ENCODE data around the gene RGS3. TPM values are rescaled to one million over a fixed set of nuclear protein-coding genes. Genes with fewer than 3 reads are reported as not detected.

RGS3 gene
- total RNA-seq, 4 donors from 2014 or later, result 10.5 to 18.2 (median 12.8) TPM

GRCh38 chr9:113580041-113580953 lies 116.8 kb downstream of the RGS3 start:
- intact Hi-C loops (cut with DNase I; ENCODE audit: low total_unique reads), result no loop called here
- no peak for TF ChIP-seq CTCF (IDR thresholded peaks at IDR 0.05)
- no peak for TF ChIP-seq POLR2A (IDR thresholded peaks at IDR 0.05)
- 43 to 49% methylated on average over 8 to 12 of the region's 12 CpGs for WGBS, 2 donors
- no peak overlapping the region for H3K4me3 ChIP-seq (ENCODE audit: low read depth, poor library complexity, severe bottlenecking)
- peak; percentile 88 to 96 for DNase-seq (ENCODE audit: low spot score in 2 of 2)

GRCh38 chr9:113580954-113581311 lies 117.4 kb downstream of the RGS3 start:
- TF ChIP-seq POLR2A (IDR thresholded peaks at IDR 0.05) (no peak), CTCF (IDR thresholded peaks at IDR 0.05) (no peak)
- H3K4me3 ChIP-seq (ENCODE audit: low read depth, poor library complexity, severe bottlenecking), result no peak overlapping the region
- 67% methylated on average over 4 of the region's 4 CpGs; no CpG with 5 or more reads in 1 of the 2 donors for WGBS, 2 donors
- intact Hi-C loops (cut with DNase I; ENCODE audit: low total_unique reads), result no loop called here
- no peak for DNase-seq (ENCODE audit: low spot score in 2 of 2)

- DNase-seq (ENCODE audit: low spot score in 2 of 2), result peak in 1 of 2 donors; percentile 75
- TF ChIP-seq CTCF (IDR thresholded peaks at IDR 0.05), result no peak
- no peak for TF ChIP-seq POLR2A (IDR thresholded peaks at IDR 0.05)
- 39 to 40% methylated on average over 17 of the region's 17 CpGs for WGBS, 2 donors
- no peak overlapping the region for H3K4me3 ChIP-seq (ENCODE audit: low read depth, poor library complexity, severe bottlenecking)
- intact Hi-C loops (cut with DNase I; ENCODE audit: low total_unique reads), result no loop called here
Measured at GRCh38 chr9:113581865-113582697, 118.6 kb downstream of the RGS3 start.

GRCh38 chr9:113582698-113583200 lies 119.2 kb downstream of the RGS3 start:
- no peak overlapping the region for H3K4me3 ChIP-seq (ENCODE audit: low read depth, poor library complexity, severe bottlenecking)
- DNase-seq (ENCODE audit: low spot score in 2 of 2), result no peak
- TF ChIP-seq POLR2A (IDR thresholded peaks at IDR 0.05) (no peak), CTCF (IDR thresholded peaks at IDR 0.05) (no peak)
- 56 to 57% methylated on average over 6 of the region's 6 CpGs for WGBS, 2 donors
- intact Hi-C loops (cut with DNase I; ENCODE audit: low total_unique reads), result no loop called here

- TF ChIP-seq CTCF (IDR thresholded peaks at IDR 0.05), result no peak
- H3K4me3 ChIP-seq (ENCODE audit: low read depth, poor library complexity, severe bottlenecking), result no peak overlapping the region
- intact Hi-C loops (cut with DNase I; ENCODE audit: low total_unique reads), result no loop called here
- WGBS, 2 donors, result 95% methylated on average over 31 of the region's 31 CpGs
- no peak for DNase-seq (ENCODE audit: low spot score in 2 of 2)
Measured at GRCh38 chr9:113583511-113584427, 120.2 kb downstream of the RGS3 start.
